HG03378 (cell line): ENCODE data around the gene UVRAG.

Experiments
- ATAC-seq: cut with Tn5 transposase; IDR thresholded peaks from one replicate; pipeline ENCODE4 v1.9.1; 2021; ENCODE audit warnings: mild to moderate bottlenecking, moderate library complexity; ENCODE audit not compliant: unreplicated experiment

Gene UVRAG

DNA sequence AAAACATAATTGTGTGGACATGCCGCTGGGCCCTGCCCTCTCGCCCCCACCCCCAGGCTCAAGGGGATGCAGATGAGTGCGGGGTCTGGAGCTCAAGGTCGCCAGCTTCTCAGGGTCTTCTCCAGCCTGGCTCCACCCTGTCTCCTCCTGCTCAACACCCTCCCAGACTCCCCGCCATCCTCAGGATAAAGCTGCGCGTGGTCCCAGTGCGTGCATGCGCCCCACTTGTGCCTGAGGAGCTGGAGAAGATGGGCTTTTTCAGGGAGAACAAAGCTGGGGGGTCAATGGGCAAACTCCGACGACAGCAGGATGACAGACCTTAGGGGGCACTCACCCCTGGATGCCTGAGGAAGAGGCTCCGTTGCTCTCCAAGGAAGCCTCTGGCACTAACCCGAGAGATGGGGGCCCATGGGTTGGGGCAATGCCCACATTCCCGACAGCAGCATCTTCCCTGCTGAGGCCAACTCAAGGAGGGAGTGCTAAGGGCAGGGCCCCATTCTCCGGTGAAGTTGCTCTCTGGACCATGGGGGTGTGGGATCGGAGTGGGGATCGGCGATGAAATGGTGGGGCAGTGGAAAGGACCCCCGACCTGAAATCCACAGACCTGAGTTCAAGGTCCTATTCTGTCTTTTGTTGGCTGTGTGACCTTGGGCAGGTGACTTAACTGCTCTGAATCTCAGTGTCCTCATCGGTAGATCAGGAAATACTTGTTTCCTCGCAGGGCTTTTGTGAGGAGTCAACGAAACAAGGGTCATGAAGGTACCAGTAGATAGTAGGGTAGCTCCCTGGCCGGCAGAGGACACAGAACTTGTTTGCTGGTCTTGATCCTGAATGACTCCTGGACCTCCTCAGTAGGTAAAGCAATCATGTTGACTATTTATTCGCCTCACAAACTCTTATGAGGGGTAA lies 343.6 kb downstream of the UVRAG start:
- no peak for ATAC-seq

DNA sequence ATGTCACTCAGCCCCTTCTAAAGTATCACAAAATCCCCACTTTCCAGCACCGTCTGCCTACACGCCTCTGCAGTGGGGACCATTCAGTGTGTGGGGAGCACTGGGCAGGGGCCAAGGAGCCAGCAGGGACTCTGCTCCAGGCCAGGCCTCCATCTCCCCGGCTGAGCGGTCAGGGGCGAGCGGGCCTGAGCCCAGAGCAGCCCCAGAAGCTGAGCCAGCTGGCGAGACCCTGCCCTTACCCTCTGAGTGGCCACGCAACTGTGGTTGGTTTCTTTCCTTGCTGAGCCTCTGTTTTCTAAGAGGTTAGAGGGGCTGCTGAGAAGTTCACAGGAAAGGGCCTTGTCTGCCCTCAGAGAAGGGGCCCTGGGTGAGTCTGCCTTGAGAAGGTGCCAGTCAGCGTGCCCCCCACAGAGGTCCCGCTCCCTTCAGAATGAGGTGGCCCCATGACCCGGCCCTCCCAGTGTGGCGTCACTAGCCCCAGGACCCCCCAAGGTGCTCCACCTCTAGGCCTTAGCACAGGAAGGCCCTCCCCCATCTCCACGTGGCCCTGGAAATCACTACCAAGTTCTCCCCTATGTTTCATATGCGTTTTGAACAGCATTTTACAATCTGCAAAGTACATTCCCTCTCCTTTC lies 344.4 kb downstream of the UVRAG start:
- ATAC-seq: no peak

DNA sequence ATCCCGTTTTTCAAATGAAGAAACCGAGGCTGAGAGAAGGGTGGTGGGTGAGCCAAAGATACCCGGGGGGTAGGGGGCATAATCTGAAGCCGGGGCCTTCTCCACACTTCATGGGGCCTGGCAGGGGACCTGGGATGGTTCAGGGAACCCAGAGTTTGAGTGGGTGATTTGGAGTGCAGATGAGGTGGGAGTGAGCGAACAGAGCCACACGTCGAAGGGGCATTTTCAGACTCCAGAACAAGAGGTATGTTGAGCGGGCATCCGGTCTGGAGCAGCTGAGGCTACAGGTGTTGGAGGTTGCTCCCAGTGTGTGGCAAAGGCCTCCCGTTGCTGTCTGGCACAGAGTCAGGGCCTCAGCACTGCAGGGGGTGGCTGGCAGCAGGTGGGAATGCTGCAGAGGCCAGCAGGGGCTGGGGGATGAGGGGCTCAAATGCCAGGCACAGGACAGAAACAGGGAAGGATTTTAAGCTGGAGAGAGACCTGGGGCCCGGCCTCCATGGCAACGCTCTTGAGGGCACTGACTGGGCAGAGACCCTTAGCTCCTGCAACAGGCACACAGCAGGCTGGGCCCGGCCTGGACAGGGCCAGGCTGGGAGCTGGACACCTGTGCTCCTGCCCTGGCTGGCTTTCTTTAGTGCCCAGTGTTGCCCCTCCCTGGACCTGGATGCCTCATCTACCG lies 345.1 kb downstream of the UVRAG start:
- no peak for ATAC-seq

DNA sequence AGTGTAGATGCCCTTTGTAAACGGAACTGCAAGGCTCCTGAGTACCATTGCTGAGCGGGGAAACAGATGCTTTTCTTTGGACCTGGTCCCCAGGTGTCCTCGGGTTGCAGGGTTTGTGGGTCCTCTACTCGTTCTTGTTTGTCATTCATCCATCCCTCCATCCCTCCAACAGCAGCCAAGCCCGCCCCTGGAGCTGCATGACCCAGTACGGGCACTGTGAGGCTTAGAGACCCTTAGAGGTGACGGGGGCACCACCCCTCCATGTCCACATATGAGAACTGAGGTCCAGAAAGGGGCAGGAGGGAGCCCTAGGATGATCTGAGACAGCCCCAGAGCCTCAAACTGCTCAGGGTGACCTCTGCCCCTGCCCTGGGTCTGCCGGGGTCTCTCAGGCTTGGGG lies 345.8 kb downstream of the UVRAG start:
- no peak for ATAC-seq

DNA sequence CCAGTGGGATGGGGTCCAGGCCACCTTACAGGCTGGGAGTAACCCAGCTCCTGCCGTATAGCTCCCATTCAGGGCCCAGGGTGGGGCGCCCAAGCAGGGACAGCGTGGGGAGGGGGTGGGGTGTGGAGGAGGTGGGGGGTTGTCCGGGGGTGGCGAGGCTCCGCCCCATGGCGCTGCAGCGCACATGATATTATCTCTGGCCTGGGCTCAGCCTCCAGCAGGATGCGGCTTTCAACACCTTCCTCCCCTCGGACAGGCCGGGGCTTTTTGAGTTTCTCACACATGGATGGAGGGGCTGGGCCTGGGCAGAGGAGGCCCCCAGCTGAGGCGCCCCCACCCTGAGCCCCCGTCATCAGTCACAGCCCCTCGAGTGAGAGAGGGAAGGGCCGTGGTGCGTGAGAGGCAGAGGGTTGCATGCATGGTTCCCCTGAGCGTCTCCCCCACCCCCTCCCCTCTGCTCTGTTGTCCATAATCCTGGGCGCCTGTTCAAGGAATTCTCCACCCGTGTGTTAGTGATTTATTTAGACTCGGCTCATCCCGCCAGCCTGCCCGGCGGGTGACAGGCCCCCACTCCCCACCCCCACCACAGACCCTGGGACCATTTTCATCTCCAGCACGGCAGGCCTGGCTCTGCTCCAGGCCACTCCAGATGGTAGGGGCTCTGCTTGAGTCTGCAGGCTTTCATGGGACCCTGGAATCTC lies 346.4 kb downstream of the UVRAG start:
- ATAC-seq: no peak

DNA sequence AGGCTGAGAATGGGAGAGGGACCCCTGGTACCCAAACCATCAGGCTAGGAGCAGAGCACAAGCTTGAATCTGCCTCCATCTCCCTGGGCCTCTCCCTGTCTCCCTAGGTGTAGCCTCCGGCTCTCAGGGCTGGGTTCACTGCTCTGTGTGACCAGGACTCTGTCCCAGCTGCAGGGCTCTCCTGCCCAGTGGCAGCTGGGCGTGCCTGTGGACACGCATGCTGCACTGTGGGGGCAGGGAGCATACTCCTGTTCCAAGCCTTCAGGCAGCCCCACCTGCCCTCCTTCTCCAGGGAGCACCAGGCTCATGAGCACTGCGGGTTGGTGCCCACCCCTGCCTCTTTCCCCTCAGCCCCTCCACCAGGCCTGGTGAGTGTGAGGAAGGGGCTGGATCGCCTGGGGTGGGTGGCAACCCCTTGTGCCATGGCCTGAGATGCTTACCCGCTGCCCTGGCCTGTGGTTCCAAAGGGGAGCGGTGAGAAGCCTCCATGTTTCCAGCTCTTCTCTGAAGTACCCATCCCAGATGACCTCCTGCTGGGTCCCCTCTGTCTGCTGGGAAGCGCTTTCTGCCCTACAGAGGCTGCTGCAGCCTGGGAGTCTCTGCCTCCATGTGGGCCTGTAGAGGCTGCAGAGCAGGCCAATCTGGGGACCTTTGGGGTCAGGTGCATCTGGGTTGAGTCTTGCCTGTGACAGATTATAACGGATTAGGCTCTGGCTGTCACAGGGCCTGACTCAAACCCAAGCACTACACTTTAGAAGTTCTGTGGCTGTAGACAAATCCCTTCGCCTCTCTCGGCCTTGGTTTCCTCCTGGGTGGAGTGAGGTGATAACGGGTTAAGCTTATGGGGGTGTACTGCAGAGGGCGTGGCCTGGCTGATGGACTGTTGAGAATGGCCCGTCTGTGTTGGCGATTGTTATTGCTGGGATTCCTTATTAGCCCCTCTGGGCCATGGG lies 347.6 kb downstream of the UVRAG start:
- ATAC-seq: no peak

DNA sequence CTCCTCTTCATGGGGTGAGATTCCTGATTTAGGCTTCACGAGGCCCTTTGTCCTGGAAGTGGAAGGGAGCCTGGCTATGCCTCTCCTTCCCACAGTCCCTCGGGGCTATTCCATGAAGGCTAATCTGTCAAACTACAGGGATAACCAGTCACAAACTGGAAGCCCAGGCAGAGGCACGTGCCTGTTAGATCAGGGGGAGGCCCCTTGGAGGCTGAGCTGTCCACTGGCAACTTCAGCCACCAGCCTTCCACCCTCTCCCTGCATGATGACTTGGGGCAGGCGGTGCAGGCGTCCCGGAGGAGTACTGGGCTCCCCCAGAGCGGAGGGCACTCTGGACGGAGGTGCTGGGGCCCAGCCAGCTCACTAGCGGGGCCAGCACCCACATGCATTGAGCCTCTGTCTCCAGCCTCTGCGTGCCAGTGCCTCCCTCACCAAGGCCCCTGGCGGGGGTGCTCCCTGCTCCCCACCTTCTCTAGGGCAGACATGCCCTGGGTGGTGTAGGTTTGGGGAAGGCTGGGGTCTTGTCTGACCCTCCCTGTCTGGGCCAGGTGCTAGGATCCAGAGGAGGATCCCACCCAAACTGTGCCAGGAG lies 348.4 kb downstream of the UVRAG start:
- no peak for ATAC-seq

DNA sequence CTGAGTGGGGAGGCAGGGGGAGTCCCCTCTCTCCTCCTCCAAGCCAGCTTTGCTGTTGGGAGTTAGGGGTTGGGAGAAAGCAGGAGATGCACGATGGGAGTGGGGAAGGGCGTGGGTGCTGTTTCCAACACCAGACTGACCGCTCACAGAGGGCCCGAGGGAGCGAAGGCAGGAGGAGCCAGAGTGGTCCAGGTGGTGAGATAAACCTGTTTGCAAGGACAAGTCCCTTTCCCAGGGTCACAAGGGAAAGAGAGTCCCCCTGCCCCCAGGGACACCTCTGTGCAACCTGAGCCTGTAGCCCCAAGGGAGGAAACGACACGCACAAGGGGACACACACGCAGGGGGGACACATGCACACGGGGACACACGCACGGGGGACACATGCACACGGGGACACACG lies 349.1 kb downstream of the UVRAG start:
- no peak for ATAC-seq

DNA sequence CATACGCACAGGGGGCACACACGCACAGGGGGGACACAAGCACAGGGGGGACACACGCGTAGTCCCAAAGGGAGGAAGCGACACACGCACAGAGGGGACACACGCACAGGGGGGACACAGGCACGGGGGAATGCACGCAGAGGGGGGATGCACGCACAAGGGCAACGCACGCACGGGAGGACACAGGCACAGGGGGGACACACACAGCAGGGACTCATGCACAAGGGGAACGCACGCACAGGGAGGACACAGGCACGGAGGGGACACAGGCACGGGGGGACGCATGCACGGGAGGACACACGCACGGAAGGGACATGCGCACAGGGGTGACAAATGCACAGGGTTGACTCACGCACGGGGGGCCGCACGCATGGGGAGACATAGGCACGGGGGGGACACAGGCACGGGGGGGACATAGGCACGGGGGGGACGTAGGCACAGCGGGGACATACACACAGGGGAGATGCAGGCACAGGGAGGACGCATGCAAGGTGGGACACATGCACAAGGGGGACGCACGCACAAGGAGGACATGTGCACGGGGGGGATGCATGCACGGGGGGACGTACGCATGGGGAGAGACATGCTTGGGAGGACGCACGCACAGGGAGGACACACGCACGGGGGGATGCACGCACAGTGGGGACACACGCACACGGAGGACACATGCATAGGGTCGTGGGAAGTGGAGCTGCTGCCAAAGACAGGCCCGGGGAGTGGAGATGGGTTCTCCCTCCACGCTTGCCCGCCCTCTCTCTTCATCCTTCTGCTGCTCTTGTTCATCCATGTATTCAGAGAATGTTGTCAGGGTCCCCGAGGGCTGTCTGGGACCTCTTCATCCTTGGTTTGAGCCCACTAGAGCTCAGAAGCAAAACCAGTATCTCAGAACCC lies 350.1 kb downstream of the UVRAG start:
- ATAC-seq: no peak

DNA sequence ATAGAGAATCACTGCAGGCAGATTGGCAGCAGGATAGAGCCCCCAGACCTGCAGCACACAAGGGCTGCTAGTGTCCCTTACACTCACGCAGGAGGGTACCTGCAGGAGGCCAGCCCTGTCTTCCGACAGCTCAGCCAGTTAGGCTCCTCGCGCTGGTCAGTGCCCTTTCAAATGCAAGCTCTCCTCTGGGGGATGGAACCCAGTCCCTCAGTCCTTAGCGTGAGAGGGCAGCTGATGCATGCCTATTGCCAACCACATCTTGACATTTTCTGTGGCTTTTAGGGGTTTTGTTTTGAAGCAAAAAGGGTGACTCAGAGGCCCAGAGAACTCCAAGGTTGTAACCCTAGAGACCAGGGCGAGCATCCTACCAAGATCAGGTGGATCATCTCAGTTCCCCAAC lies 351.3 kb downstream of the UVRAG start:
- ATAC-seq: peak; percentile 57

DNA sequence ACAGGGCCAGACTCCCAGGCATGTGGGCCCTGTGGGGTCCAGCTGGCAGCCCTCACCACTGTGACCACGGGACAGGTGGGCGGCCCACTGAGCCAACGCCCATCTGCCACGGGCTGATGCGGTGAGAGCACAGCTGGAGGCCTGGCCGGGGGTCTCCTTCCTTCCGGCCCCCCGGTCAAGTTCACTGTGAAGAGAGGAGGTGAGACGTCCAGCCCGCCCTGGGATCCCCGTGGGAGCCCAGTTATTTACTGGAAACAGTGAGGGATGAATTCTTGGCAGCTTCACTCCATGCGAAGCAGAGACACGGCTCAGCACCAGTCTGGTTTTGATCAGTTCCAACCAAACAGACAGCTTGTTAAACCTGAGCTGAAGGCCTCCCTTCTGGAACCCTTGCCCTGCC lies 352.6 kb downstream of the UVRAG start:
- ATAC-seq: no peak

DNA sequence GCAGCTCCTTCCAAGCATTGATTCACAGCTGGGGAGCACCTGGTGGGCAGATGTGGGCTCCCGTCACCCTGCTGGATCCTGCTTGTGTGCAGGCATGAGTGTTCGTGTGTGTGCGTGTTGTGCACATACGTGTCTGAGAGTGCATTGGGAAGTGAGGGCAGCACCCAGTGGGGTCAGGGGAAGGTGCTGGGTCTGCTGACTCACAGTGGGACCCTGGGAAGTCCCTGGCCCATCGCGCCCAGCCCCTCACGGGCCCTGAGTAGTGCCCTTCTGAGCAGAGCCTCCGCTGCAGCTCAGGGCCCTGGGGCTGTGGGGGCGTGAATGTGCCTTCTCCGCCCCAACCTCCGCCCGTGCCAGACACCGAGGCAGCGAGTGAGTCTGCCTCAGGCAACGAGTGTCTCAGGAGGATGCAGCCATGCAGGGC lies 354.5 kb downstream of the UVRAG start:
- ATAC-seq: no peak

DNA sequence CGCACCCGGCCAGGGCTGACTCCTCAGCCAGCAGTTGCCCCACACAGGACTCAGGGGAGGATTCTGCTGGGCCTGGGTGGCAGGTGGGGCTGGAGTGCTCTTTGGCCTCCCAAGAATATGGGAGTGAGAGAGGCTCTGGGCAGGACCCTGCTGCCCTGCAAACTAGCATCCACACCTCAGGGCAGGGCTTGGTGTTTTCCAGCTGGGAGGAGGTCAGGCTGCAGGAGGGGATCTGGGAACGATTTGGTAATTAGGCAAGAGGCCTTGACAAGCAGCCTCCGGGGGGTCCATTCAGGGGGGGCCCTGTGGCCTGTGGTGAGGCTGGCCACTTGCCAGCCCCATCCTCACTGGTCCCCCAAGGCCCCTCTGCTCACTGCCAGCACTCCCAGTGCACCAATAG lies 355.5 kb downstream of the UVRAG start:
- no peak for ATAC-seq

DNA sequence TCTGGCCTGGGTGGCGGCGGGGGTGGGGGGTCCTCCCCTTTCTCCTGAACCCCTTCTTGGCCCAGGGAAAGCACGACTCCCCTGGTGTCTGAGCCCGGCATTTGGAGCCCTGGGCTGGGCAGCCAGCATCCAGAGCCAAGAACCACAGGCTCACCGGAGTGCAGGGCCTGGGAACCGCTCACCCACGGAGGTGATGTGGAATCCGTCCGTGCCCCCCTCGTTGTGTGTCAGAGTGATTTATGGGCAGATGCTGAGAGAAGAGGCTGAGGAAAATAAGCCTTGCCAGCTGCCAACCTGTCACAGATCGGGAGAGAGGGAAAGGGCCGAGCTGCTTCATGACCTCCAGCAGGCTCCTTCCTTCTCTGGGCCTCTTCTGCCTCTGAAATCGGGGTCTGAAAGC lies 357.6 kb downstream of the UVRAG start:
- no peak for ATAC-seq

DNA sequence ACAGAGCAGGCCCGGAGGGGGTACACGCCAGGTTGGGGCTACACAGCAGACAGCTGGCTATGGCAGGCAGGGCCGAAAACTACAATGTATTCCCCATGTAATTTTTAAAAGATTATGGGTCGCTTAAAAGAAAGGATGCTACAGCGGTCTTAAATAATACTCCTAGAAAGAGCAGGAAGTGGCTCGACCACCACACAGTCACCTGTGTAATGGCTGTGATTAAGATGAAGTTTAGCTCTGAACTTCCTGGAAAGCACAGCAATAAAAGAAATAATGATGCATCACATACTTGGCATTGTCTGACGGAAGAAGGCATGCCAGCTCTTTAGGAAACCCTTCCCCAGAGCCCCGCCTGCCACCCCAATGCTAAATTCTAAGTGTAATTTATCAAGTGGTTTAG lies 358.7 kb downstream of the UVRAG start:
- no peak for ATAC-seq

DNA sequence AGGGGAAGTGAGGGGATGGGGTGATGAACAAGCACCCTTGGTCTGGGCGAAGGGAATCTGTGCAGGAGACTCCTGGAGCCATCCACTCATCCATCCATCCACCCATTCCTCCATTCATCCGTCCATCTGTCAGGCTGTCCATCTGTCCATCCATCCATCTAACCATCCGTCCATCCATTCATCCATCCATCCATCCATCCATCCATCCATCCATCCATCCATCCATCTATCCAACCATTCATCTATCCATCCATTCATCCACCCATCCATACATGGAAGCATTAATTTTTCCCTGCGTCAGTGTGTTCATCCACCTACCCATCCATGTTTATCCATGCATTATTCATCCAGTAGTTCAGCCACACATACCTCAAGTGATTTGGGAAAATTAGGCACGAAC lies 359.3 kb downstream of the UVRAG start:
- no peak for ATAC-seq

DNA sequence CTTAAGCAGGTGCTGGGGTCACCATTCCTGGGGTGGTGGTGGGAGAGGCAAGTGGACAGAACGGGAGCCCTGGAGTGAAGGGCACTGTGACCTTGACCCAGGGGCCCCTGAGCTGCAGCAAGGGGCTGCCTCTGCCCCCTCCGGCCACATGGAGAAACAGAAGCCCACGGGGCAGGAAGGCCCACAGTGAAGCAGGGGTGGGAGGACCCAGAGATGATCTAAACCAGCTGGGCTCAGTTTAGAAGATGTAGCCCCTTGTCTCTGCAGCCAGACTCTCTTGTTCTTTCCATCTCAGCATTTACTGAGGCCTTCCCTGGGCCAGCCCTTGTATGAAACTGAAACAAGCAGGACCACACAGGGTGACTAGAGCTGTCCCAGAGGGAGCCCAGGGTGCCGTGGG lies 360.8 kb downstream of the UVRAG start:
- no peak for ATAC-seq

DNA sequence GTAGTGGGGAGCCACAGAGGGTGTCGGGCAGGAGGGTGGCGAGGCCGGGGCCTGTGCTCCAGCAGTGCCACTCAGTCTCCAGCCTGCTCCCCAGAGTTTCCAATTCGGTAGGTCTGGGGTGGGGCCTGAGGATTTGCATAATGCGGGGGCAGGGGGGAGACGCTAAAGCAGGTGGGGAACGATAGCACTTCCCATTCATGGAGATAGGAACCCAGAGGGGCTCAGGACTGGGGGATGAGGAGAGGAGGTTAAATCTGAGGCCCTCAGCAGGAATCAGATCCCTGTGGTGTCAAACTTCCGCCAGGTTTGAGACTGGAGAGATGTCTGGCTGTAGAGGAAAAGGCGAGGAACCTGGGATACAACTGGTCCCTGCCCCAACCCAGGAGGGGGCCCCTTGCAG lies 361.5 kb downstream of the UVRAG start:
- no peak for ATAC-seq

DNA sequence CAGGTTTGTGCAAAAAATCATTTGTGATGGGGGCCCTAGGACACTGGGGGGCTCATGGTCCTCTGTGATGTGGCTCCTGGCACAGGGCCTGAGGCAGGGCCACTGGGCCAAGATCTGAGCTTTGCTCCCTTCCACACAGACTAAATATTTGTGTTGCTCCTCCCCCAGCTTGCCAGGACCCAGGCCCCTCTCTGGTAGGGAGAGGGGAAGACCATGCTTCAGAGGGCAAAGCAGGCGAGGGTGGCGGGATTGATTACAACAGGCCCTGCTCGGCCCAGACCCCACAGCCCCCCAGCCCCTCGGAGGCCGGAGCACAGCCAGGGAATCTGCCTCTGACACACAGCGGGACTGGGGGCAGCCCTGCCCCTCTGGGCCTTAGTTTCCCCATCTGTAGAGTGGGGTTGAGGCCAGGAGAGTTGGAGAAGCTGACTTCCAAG lies 362.3 kb downstream of the UVRAG start:
- no peak for ATAC-seq
